HG02763 (cell line): ENCODE measurements around the gene CDC6.
A peak's percentile ranks its signal among the peaks of the same experiment; 100 is the strongest.

Experiments
- ATAC-seq: cut with Tn5 transposase; IDR thresholded peaks from one replicate; pipeline ENCODE4 v1.9.1; 2021; ENCODE audit warnings: mild to moderate bottlenecking, moderate library complexity; ENCODE audit not compliant: unreplicated experiment

The CDC6 gene, protein sequence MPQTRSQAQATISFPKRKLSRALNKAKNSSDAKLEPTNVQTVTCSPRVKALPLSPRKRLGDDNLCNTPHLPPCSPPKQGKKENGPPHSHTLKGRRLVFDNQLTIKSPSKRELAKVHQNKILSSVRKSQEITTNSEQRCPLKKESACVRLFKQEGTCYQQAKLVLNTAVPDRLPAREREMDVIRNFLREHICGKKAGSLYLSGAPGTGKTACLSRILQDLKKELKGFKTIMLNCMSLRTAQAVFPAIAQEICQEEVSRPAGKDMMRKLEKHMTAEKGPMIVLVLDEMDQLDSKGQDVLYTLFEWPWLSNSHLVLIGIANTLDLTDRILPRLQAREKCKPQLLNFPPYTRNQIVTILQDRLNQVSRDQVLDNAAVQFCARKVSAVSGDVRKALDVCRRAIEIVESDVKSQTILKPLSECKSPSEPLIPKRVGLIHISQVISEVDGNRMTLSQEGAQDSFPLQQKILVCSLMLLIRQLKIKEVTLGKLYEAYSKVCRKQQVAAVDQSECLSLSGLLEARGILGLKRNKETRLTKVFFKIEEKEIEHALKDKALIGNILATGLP

GRCh38 chr17:40287494-40288369 lies at the start of gene CDC6:
CDC6 (plus strand) TSS chr17:40287879; CDS start chr17:40289421, 1,542 bp downstream.
- ATAC-seq: peak; percentile 95

DNA sequence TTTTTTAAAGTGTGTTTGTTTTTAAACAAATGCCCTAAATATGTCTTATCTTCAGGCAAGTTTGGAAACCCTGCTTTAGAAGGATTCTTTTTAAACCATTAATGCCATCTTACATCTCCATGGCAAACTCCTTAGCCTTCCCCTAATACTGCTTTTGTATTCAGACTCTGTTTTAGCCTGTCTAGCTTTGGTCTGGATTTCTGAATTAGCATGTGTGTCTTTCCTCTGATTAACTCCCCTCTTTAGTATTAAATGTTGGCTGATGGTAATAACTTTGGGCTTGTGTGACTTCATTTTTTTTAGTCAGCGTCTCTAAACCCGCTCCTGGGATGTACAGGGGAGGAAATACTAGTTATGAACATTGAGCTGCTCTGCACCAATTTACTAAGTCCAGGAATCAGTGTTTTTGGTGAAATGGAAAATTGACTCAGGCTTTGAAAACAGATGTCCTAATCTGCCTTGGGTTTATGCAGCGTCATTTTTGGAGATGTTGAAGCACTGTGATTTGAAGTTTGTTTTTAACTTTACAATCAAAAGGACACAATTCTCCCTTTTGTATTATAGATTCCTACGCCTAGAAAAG lies 46.3 kb upstream of the CDC6 start:
- no peak for ATAC-seq

DNA sequence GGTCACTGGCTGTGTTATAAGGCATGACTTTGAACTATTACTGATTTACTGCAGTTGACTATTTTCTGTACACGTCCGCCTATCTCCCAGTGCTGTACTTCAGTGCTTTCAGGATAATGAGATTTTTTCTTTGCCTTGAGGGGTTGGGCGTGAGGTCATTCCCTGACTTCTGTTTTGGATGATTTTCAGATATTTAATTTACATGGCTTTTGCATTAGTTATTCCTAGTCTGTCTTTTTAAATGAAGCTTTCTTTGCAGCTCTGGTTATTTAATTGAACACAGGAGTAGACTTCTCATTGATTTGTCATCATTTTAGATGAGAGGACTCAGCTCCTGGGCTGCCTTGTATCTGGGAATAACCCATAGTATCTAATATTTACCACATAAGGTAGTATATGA lies 44.9 kb upstream of the CDC6 start:
- no peak for ATAC-seq

DNA sequence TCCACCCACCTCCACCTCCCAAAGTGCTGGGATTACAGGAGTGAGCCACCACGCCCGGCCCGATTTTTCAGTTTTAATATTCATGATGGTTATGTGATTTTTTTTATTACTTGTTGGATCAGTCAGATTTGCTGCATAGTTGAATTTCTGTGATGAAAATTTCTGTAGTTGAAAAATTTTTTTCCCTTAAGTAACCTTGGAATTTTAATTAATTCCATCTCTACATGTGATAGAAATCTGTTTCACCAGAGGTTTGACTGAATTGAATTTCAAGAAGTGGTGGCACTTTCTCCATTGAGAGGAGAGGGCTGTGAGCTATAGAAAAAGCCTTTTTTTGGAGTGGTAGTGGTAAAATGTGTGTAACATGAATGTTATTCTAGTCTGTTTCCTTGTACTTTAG lies 43.9 kb upstream of the CDC6 start:
- no peak for ATAC-seq

DNA sequence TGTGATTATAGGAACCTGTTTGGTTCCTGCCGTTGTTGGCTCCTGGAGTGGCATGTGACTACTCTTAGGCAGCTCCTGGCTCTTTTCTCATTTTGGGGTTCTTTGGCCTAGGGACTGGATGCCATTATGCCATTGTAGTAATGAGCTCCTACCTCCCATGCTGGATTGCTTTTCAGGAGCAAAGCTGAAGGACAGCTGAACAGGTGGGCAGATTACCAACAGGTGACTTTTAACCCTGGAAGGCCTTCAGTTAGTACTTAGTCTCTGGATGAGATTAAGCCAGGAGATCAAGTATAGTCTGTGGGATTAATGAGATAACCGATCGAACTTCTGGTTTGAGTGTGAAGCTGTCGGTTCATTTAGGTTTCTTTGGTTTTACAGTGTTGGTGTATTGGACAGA lies 43.4 kb upstream of the CDC6 start:
- ATAC-seq: no peak

DNA sequence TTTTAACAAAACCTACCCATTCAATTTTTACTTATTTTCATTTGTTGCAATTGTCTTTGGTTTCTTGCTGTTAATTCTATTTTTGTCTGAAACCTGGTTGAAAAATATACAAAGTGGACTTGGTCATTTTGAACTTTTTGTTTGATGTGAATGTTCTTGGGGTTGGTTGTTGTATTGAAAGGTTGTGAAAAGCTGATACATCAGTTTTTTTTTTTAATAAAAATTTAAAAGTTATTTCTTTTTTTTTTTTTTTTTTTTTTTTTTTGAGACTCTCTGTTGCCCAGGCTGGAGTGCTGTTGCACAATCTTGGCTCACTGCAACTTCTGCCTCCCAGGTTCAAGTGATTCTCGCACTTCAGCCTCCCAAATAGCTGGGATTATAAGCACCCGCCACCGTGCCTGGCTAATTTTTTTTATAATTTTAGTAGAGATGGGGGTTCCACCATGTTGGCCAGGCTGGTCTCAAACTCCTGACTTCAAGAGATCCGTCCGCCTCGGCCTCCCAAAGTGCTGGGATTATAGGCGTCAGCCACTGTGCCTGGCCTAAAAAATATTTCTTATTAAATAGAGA lies 39.7 kb upstream of the CDC6 start:
- ATAC-seq: no peak

DNA sequence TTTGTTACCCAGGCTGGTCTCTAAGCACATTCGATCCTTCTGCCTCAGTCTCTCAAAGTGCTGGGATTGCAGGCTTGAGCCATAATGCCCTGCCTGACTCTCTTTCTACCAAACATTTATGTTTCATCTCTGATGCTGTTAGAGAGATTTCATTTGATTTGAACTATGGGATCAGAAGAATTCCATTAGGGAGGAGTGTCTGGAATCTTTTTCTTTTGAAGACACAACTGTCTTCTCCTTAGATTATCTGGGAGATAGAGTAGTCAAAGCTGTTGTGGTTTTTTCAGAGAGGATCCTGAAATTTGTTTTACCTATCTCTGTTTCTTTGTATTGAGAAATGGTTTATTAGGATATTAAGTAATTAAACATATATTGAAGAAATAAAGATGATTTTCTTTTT lies 39.2 kb upstream of the CDC6 start:
- ATAC-seq: no peak

- ATAC-seq: no peak
Observed at GRCh38 chr17:40251576-40251975, 36.1 kb upstream of the CDC6 start.

DNA sequence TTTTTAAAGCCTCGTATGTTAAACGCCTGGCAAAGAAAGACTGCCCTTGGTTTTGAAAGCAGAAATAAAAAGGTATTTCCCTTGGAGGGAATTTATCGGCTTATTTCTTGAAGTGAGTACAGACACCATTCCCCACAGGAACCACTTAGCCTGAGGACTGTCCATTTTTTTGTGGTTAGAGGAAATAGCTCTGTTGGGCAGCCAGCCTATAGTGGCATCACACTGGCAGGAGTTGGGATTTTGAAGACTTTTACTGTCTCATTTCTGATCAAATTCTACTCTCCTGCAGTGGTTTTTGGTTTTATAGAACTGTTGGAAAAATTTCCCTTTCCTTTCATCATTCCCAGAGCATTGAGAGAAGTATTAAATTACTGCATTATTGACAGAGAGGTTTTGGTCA lies 34.1 kb upstream of the CDC6 start:
- ATAC-seq: no peak

GRCh38 chr17:40259505-40259904 lies 28.2 kb upstream of the CDC6 start:
- ATAC-seq: no peak

GRCh38 chr17:40260528-40260927 lies 27.2 kb upstream of the CDC6 start:
- ATAC-seq: no peak

DNA sequence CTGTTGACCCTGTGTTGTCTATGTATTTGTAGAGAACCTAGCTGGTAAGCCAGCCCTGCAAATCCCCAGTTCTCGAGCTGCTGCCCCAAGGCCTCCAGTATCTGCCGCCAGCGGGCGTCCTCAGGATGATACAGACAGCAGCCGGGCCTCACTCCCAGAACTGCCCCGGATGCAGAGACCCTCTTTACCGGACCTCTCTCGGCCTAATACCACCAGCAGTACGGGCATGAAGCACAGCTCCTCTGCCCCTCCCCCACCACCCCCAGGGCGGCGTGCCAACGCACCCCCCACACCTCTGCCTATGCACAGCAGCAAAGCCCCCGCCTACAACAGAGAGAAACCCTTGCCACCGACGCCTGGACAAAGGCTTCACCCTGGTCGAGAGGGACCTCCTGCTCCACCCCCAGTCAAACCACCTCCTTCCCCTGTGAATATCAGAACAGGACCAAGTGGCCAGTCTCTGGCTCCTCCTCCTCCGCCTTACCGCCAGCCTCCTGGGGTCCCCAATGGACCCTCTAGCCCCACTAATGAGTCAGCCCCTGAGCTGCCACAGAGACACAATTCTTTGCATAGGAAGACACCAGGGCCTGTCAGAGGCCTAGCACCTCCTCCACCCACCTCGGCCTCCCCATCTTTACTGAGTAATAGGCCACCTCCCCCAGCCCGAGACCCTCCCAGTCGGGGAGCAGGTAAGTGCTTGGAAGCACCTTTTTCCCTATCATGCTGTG lies 23.1 kb upstream of the CDC6 start:
- no peak for ATAC-seq

DNA sequence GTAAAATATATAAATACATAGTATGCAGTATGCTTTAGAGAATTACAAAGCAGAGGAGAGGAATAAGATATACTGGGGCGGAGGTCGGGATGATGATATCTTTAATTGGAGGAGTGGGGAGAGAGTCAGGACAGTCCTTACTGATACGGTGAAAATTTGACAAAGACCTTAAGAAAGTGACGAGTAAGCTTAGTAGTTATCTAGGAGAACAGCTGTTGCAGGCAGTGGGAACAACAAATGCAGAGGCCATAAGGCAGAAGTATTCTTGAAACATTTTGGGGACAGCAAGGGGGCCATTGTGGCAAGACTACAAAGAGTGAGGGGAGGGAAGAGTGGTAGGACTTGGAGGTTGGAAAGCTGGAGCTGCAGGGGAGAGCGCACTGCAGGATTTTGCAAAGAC lies 22.3 kb upstream of the CDC6 start:
- ATAC-seq: no peak

DNA sequence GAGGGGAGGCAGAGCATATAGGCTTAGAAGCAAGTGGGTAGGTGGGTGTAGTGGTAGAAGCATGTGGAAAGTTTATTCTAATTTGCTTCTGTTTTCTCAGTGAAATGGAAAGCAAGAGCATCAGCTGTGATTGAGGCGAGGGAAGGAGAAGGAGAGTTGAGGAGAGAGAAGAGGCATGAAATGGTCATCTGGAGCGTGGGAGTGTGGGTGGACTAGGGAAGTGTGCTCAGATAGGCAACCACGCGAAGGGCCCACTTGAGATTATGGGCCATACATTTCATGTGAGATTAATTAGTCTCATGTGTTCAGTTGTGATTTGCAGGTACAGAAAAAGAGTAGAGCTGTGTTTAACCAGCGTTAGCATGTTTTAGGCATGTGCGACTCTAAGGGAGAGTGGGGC lies 20.8 kb upstream of the CDC6 start:
- no peak for ATAC-seq

DNA sequence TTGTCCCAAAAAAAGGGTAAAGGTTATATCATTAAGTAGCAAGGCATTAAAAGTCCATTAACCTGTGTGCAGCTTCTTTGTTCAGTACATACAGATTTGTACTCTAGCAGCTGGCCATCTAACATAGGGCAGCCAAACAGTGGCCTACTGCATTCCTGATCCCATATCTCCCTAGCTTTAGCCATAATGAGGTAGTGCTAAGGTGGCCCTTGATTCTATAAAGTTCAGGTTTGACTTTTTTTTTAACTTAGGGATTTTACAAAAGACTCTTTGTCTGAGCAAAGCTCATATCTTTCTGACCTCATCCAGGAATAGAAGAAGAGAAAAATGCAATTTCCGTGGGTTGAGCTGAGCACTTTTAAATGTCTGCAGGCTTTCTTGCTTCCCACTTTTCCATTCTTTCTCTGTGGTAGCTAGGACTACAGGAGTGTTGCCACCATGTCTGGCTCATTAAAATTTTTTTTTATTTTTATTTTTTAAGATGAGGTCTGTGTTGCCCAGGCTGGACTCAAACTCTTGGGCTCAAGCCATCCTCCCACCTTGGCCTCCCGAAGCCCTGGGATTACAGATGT lies 19.5 kb upstream of the CDC6 start:
- no peak for ATAC-seq

DNA sequence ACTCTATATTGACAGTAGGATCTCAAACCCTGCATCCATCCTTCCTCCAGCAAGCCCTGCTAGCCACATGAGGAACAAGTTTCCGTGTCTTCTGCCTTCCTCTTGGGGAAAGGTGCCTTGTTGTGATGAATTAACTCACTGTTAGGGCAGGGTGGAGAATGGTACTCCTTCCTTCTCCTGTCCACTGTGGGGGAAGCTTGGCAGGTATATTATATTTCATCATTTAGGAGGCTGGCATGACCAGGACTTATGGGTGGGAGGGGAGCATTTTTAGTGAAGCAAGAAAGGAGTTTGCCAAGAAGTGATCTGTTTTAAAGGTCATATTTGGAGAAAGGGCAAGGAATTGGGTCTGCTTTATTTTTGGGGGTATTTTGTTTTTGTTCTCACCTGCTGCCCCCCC lies 9.3 kb upstream of the CDC6 start:
- ATAC-seq: no peak

GRCh38 chr17:40279402-40279801 lies 8.3 kb upstream of the CDC6 start:
- ATAC-seq: no peak

- no peak for ATAC-seq
Observed at GRCh38 chr17:40281663-40282062, 6.0 kb upstream of the CDC6 start.

DNA sequence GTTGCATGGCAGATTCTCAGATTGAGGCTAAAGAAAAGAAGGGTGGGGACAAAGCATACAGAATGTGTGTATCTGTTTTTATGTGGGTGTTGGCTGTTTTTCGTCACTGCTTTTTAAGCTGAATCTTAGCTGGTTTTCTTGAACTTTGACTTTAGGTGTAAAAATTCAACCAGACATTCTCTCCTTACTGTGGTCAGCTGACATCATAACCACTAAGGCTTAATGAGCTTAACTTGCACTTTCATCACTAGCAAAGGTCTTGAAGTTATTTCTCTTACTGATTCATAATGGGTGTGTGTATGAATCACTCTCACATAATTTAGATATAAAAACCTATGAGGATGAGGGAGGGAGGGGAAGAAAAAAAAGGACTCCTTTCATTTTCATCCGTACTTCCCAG lies 4.0 kb upstream of the CDC6 start:
- no peak for ATAC-seq

GRCh38 chr17:40284085-40284713 lies 3.5 kb upstream of the CDC6 start:
- no peak for ATAC-seq
